K562 (cell line): Measurements from ENCODE around the gene CACTIN. TPM values are rescaled to one million over a fixed set of nuclear protein-coding genes. Genes with fewer than 3 reads are reported as not detected.

ENCODE experiments used
- DPF2 ChIP-seq: fragments of 450-650 bp; IDR thresholded peaks from 2 replicates; pipeline ENCODE4 v1.6.1; 2016
- FOXJ2 ChIP-seq: fragments of 200-800 bp; sonication (Bioruptor generic); IDR thresholded peaks from 2 replicates; pipeline ENCODE4 v1.6.1; 2016; ENCODE audit warnings: missing genetic modification characterization, missing compliant biosample characterization
- FOXP4 ChIP-seq: sonication (generic); formaldehyde crosslinking; IDR thresholded peaks from 2 replicates; pipeline ENCODE4 v1.8.0; 2022; ENCODE audit warnings: mild to moderate bottlenecking, missing genetic modification reagents, borderline replicate concordance
- MCM2 ChIP-seq: fragments of 450-650 bp; IDR thresholded peaks from 2 replicates; pipeline ENCODE4 v1.6.1; 2017; ENCODE audit warnings: low read depth, mild to moderate bottlenecking
- NCOA6 ChIP-seq: fragments of 450-650 bp; IDR thresholded peaks from 2 replicates; pipeline ENCODE4 v1.6.1; 2017; ENCODE audit warnings: mild to moderate bottlenecking
- RBM17 ChIP-seq: fragments of 200-400 bp; formaldehyde crosslinking; IDR thresholded peaks from 2 replicates; pipeline ENCODE4 v1.6.1; 2017; ENCODE audit warnings: low read depth, mild to moderate bottlenecking, low read length, borderline replicate concordance
- SRSF7 ChIP-seq: fragments of 200-400 bp; formaldehyde crosslinking; optimal IDR thresholded peaks from 2 replicates; pipeline ENCODE3; 2017; ENCODE audit warnings: mild to moderate bottlenecking, low read depth, low read length
- VEZF1 ChIP-seq: fragments of 200-800 bp; sonication (Bioruptor generic); IDR thresholded peaks from 2 replicates; pipeline ENCODE4 v1.6.1; 2017; ENCODE audit warnings: missing genetic modification characterization, missing compliant biosample characterization
- ZMIZ1 ChIP-seq, 2 experiments: fragments of 150-350 bp in 1 of 2; IDR thresholded peaks; 2 replicates each; pipeline ENCODE4 v1.6.1; 2012 to 2016; ENCODE audit warnings: low read depth in 2 of 2, low read length in 2 of 2, mild to moderate bottlenecking in 1 of 2, moderate library complexity in 1 of 2
- ZNF318 ChIP-seq, 2 experiments: fragments of 450-650 bp; IDR thresholded peaks; 2 replicates each; pipeline ENCODE4 v1.6.1; 2016; ENCODE audit warnings: mild to moderate bottlenecking in 2 of 2, borderline replicate concordance in 1 of 2, low read depth in 1 of 2, moderate library complexity in 1 of 2
- polyA plus RNA-seq, 8 experiments: library from polyadenylated mRNA; depleted of rRNA in 4 of 8; stranded (reverse) in 5 of 8; unstranded in 3 of 8; fragments of >200 nt; fragmentation: Nextera tagmentation in 2 of 8; fragmentation: Illumina TruSeq in 1 of 8; extraction: Ambion mirVana in 2 of 8; extraction: Trizol in 1 of 8; gene quantifications; 2 replicates each; pipeline versions ENCODE4 v1.2.1 to v1.2.3, GENCODE V29; 2011 to 2014; ENCODE audit warnings: inconsistent platforms in 1 of 8, missing spikeins in 1 of 8
- total RNA-seq, 7 experiments: library from RNA; depleted of rRNA in 6 of 7; stranded (reverse); fragments of >200 nt in 6 of 7; fragmentation: Illumina TruSeq in 2 of 7; extraction: Trizol in 2 of 7; gene quantifications; 2 replicates each; pipeline versions ENCODE4 v1.2.1 to v1.2.3, GENCODE V29; 2011 to 2021; ENCODE audit warnings: low replicate concordance in 1 of 7

Gene CACTIN
- total and polyA plus RNA-seq, 9 of the 15 experiments (the other 6 are each of a cell fraction or from before 2014, with no cell fraction given), result 0.15 to 49.2 (median 15.0) TPM

- TF ChIP-seq ZNF318 (IDR thresholded peaks at IDR 0.05; ENCODE audit: borderline replicate concordance in 1 of 2, low read depth in 1 of 2), result no peak
- no peak for TF ChIP-seq RBM17
- TF ChIP-seq FOXJ2, result no peak
- no peak for TF ChIP-seq NCOA6
- TF ChIP-seq SRSF7, result no peak
- no peak for TF ChIP-seq FOXP4 (CRISPR knock-in tag)
- no peak for TF ChIP-seq DPF2
- TF ChIP-seq MCM2, result no peak
- peak; percentile 69 for TF ChIP-seq VEZF1 (CRISPR knock-in tag)
- no peak for TF ChIP-seq ZMIZ1 (IDR thresholded peaks at IDR 0.05; ENCODE audit: low read depth in 2 of 2, low read length in 2 of 2)
Measured at GRCh38 chr19:3665681-3666544, 39.3 kb upstream of the CACTIN start (continued).
